Mammary epithelial cell (primary cell): ENCODE results near the gene TRAPPC8.

Experiments used
- CTCF ChIP-seq, 2 donors: IDR thresholded peaks in 1 of 2; conservative IDR thresholded peaks in 1 of 2; 2 replicates each; pipeline ENCODE4 v1.5.1; 2011 to 2012; ENCODE audit warnings: inconsistent platforms in 2 of 2, low read length in 2 of 2, mild to moderate bottlenecking in 2 of 2, control low read depth in 1 of 2, low read depth in 1 of 2; ENCODE audit not compliant: insufficient read depth in 1 of 2; ENCODE audit errors: extremely low read depth in 1 of 2
- EZH2 ChIP-seq: IDR thresholded peaks from 2 replicates; pipeline ENCODE4 v1.6.1; 2012; ENCODE audit warnings: low read length, inconsistent platforms, borderline replicate concordance

GRCh38 chr18:31990823-31991222, 47.9 kb upstream of the TRAPPC8 start:
- TF ChIP-seq CTCF (conservative IDR thresholded peaks at IDR 0.05 in 1 of 2, IDR thresholded peaks at IDR 0.05 in 1 of 2; ENCODE audit: extremely low read depth in 1 of 2, insufficient read depth in 1 of 2, low read depth in 1 of 2, low read length in 2 of 2) (no peak), EZH2 (no peak)
